ENCODE data around the gene CERK.

DNA sequence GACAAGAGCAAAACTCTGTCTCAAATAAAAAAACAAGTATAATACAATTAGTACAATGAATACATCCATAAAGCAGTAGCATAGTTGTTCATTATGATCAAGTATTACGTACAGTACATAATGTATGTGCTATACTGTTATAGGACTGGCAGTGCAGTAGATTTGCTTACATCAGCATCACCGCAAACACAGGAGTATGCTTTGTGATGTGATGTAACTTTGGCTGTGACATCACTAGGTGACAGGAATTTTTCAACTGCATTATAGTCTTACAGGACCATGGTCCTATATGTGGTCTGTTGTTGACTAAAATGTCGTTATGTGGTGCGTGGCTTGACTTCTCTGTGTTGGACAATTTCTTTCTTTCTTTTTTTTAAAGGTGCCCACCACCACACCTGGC, 41.0 kb upstream of the CERK start:
- TF ChIP-seq CTCF (conservative IDR thresholded peaks at IDR 0.05) = no peak
- TF ChIP-seq EZH2 (IDR thresholded peaks at IDR 0.05; ENCODE audit: low read depth) = no peak

Data from PC-9 (cell line).